NCI-H345 (cell line): Measurements from ENCODE around the gene POMGNT1.

Experiments
- DNase-seq: peaks from one replicate; lab custom pipeline; 2025; lab: John Stamatoyannopoulos, UW

The POMGNT1 gene

DNA sequence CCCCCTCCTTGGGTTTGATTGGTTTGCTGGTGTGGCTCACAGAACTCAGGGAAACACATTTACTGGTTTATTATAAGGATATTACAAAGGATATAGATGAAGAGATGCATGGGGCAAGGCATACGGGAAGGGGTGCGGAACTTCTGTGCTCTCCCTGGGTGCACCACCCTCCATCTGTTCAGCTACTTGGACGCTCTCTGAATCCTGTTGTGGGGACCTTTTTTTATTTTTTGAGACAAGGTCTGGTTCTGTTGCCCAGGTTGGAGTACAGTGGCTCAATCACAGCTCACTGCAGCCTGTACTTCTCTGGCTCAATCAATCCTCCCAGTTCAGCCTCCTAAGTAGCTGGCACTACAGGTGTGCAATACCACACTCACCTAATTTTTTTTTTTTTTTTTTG lies 12.3 kb upstream of the POMGNT1 start:
- DNase-seq = no peak

DNA sequence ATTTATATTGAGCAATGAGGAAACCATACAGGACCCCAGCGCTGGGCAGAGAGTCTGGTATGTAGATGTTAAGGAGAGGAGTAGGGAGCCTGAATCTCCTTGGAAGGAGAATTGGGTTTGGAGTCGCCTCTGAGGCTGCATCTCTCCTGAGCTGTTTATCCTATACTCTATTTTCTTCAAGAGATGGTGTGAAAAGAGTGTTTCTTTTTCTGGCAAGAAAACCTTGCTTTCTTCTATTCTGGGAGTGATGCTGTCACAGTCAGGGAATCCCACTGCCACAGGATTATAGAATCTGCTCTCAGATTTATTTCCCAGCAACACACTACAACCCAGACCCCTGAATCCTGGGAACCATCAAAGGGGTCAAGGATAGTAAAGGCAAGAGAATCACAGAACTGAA lies 8.2 kb upstream of the POMGNT1 start:
- no peak for DNase-seq

DNA sequence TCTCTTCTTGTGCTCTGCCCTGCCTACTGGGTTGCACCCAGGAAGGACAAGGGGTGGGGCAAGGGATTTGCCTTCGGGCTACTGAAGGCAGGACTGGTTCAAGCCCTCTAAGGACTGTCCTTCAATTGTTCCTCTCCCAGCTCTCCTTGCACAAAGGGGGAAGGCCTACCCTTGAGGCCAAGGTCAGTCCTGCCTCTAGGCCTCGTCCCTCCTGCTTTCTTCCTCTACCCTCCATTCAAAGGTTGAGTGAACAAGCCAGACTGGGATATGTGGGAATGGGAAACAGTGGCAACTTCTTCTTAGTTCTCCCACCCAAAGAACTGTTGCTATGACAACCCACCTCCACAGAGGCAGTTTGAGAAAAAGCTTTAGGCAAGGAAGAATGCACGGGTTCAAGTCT lies 7.6 kb upstream of the POMGNT1 start:
- DNase-seq = no peak

DNA sequence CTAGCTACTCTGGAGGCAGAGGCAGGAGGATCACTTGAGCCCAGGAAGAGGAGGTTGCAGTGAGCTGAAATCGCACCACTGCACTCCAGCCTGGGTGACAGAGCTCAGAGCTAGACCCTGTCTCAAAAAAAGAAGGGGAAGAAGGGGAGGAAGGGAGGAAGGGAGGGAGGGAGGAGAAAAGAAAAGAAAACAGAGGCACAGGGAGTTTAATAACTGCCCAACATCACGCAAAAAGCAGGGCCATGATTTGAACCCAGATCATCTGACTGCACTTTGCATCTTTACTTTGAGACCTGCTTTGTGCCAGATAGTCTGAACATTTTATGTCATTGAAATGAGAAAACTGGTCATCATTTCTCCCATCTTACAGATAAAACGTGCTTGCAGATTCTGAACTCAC lies 6.9 kb upstream of the POMGNT1 start:
- DNase-seq = no peak

DNA sequence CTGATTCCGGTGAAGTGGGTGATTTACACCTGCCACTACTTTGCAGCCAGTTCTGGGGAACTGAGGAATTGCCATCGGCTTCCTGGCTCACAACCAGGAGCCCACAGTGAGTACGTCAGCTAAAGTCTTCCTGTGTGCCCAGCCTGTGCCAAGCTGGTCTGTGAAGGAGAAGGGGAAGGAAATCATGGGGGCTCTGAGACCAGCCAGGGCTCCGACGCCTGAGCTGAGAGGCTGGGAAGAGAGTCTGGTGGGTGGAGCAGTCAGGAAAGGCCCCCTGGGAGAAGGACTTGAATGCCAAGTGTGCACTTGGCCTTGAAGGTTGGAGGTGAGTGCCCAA lies 6.1 kb upstream of the POMGNT1 start:
- peak; percentile 39 for DNase-seq

DNA sequence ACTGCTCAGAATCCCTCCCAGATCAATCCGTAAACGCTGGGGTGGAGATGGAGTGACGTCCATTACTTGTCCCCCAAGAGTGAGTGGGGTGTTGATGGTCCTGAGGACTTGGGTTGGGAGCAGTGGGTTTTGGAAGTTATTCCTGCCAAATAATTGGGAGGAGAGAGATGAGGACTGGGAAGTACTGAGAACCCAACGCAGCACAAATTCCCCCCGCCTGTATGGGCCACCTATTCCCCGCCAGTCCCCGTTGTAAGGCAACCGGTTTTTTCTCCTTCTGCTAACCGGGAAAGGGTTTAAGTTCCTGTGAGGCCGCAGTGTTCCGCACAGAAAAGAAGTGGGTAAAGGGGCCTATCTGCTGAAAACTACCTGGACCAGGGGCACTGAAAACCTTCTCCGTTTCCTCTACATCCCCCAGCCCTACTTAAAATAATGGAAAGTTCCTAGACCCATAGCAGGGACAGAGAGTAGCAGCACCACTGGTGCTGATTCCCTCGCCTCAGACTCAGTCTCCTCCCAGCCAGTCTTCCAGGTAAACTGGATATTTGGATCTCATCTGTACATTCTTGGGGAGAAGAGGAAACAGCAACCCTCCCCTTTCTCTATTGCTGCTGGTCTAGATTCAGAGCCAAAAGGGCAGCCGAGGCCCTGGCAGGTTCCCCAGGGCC lies 5.6 kb upstream of the POMGNT1 start:
- no peak for DNase-seq

DNA sequence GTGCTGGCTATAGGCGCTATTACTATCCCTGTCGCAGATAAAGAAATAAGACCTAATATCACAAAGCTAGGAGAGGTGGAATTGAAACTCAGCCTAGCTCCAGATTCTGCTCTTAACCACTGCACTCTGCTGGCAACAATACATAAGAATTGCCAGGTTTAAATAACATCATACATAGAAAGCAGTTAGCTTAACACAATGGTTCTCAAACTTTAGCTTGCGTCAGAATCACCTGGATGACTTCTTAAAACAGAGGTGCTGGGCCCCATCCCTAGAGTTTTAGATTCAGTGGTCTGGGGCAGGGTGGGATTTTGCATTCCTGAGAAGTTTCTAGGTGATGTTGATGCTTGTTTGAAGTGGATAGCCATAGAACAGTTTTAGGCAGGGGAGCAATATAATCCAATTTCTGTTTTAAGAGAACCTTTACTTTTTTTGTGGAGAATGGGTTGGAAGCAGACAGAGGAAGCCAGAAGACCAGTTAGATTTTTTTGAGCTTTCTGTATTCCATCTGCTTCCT lies 1.1 kb upstream of the POMGNT1 start:
- no peak for DNase-seq

DNA sequence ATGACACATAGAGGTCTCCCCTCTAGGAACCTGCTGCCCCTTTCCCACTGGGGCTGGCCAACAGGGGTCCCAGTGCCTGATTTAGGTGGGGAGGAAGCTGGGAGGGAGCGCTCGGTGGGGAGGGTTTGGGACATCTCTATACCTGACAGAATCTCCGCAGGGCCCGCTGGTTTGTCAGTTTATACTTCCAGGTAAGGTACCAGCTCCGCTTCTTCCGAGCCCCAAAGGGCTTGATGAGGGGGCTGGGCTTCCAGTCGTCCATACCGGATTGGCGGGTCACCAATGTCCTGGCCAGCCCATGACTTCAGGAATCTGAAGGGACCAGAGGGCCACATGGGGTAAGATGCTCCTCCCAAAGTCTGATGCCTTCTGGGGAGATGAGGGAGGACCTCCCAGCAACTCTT lies 672 bp downstream of the POMGNT1 start:
- DNase-seq = no peak

DNA sequence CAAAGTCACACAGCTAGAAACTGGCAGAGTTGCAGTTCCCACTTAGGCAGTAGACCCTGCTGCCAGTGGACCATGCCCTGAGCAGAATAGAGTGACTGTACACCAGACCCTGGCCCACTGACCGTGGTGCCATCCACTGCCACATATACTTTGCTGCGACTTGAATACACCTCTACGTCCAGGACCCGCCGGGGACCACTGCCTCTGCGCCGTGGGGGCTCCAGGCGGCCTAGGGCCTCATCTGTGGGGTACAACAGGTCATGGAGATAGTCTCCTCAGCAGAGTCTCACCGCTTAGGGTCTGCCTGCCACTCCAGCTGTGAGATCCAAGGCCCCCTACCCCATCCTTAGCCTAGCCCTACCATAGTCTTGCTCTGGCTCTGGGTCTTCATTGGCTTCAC lies 1.6 kb downstream of the POMGNT1 start:
- no peak for DNase-seq

DNA sequence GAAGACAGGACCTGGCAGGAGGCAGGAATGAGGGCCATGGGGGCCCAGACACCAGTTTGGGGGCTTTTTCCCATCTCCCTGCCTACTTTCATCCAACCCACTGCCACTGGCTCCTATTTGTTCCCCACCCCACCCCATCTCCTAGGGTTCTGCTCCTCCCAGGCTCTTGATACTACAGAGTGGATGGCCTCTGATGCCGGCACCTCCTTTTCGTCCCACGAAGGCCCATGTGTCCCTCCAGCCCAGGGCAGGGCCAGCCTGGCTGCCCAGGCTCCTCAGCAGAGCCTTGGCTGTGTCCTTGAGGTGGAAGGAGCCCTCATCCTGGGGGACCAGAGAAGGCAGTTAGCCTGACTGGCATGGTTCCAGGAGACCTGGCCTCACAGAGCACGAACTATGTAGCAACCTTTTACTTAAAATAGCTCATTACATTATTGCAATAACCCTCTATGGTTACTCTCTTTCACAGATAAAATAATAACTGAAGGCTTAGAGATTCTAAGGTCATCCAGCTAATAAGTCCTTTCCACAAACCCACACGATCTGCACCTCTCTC lies 3.5 kb downstream of the POMGNT1 start:
- DNase-seq = no peak

DNA sequence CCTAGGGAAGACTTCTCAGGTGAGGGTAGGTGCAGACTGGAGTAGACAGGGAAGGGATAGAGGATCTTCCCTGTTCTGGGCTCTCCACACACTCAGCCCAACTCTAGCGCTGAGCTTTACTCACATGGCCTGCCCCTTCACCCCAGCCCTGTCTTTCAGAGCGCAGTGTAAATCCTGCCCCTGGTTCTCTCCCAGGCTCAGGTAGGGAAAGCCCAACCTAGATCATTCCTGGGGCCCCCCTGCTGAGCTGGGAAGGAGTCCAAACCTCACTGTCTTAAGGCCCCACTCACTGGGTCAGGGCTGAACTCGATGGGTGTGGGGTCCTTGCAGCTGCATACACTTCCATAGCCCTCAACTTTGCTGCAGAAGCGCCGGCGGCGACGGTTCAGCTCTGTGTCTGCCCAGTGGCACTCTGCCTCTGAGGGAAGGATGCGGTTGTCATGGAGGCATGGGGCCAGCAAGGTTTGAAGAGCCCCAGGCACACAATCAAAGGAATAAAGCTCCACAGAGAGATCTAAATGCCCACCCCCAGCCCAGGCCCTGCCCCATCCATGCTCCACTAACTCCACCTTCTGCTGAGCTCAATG lies 4.2 kb downstream of the POMGNT1 start:
- no peak for DNase-seq

DNA sequence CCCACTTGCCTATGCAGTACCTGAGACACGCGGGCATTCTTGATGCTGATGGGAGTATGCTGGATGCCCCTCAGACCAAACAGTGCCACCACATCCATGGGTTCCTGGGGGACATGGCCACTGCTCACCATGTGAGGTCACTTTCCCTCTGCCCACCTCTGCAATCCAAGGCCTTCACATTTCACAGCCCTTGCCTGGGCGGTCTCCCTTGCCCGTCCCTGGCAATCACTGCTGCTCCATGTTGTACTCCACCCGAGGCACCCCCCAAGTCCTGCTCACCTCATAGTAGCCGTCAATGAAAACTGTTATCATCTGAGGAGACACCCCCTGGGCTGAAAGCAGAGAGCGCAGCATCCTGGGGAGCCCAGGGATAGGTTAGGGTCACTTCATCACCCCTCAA lies 4.9 kb downstream of the POMGNT1 start:
- DNase-seq = no peak

DNA sequence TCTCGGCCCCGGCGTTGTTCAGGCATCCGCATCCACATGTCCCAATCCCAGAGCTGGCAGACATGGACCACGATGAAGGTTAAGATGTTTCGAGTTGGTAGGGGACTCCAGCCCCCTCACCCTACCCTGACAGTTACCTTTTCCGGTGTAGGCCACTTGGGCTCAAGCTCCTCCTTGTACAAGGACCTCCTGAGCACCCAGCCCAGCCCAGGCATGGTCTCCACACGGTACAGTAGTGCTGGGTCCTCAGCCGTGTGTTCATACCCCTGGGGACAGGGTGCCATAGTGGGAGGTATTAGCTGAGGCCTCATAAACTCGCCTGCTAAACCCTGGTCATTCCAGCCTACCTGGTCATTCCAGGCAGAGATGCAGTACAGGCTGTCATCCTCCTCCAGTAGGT lies 6.1 kb downstream of the POMGNT1 start:
- DNase-seq = no peak

DNA sequence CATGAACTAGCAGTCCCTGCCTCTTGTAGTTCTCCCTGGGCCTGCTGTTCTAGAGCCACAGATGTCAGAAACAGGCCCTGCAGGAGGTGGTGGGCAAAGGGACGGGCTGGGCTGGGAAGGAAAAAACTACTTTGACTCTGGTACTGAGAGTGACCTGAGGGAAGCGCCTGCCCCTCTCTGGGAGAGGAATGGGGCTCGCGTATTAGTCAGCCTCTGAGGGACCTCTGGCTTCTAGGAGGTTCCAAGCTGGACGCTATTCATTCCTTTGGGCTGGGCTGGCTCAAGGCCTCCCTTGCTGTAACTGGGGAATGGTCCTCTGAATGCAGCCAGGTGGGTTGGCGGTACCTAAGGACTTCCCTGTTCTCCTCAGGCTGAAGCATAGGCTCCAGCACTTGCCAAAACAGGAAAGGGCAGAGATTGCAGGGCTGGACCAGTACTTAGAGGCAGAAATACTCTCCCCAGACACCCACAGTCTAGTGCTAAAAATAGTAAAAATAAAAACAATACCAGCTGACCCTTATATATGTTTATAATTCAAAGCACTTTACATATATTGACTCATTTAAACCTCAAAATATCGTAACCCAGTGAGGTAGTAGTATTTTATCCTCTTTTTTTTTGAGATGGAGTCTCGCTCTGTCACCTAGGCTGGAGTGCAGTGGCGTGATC lies 7.1 kb downstream of the POMGNT1 start:
- DNase-seq = no peak

DNA sequence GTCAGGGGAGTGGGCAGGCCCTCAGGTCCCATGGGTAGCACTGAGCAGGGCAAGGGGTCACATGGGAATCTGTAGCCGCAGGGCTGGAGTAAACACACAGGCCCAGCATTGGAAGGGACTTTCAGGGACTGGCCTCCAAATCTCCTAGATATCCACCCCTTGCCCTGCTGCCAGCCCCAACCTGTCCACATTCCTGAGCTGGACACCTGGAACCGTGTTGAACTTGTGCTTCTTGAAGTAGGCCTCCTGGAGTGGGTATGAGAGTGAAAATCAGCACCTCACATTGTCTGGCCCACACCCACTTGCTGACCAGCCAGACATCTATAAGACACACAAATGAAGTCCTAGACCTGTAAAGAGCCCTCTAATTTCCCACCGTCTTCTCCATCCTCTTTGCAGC lies 7.7 kb downstream of the POMGNT1 start:
- no peak for DNase-seq

DNA sequence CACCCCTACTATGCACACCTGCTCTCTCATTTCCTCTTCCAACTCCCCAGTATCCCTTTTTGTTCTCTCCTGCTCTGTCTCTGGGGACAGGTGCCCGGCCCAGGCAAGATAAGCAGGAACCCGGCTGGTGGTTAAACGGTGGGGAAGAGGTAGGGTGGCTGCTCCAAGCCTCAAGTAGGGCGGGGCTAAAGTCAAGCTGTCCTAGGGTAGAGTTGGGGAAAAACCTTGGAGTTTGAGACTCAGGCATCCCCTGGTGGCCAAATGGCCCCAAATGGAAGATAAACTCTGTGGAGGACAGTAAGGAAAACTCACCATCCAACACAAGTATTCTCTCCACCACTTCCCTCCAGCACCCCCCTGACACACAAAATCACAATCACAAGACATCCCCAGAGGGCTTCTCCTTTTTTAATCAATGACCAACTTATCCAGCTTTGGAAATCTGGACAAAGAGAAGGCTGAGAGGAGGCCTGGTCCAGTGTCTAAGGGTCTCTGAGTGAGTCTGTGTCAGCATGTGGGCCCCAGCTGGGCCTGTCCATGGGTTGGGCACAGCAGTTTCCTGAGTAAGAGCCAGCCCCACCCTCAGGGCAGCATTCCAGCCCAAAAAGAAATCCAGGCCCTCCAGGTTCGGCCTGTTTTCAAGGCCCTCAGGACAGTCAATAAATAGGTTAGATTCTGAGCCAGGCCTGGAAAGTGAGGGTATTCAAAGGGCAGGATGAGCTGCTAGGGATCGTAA lies 9.8 kb downstream of the POMGNT1 start:
- peak; percentile 46 for DNase-seq

DNA sequence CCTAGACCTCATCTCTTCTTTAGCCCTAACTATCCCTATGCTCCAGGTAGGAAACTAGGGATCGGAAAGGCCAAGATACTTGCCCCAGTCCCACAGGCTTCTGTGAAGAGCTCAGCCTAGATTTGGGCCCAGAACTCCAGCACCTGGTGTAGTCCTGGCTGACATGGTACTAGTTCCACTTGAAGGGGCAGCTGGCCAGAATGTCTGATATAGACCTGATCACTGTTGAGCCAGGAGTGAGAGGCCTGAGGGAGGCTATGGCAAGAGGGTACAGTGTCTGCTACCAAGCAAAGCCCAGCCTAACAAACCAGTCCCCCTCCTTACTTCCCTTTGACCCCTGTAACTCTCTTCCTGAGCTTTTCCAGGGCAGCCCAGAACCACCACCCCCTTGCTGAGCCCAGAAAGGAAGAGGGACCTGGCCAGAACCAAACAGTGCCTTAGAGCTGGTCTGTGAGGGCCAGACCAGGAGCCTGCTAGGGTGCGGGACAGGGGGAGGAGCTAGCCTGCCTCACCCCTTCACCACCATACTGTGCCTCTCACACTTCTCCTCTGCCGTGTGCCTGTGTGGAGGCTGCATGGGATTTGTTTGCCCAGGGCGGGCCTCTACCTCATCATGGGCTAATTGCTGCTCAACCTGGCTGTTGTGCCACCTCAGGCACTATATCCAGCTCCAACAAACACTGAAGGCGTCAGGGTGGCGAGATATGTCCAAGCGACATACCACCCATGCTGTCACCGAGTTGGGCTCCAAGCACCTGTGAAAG lies 10.9 kb downstream of the POMGNT1 start:
- DNase-seq = peak; percentile 69

DNA sequence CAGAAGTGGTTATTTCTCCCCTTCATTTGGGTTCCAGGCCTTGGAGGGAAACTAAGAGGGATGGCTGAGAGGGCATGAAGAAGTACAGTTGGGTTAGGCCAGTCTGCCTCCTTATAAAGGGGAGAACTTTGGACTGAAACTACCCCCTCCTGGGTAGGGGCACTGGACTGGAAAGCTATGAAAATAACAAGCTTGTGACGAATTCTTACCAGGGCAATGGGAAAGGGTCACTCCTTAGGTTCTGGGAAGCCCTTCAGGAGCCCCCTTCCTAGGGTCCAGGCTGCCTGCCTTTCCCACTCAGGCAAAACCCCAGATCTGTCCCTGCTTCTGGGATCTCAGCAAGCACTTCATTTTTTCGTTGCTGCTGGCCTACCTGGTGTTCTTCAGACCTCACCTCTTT lies 12.2 kb downstream of the POMGNT1 start:
- DNase-seq = no peak

DNA sequence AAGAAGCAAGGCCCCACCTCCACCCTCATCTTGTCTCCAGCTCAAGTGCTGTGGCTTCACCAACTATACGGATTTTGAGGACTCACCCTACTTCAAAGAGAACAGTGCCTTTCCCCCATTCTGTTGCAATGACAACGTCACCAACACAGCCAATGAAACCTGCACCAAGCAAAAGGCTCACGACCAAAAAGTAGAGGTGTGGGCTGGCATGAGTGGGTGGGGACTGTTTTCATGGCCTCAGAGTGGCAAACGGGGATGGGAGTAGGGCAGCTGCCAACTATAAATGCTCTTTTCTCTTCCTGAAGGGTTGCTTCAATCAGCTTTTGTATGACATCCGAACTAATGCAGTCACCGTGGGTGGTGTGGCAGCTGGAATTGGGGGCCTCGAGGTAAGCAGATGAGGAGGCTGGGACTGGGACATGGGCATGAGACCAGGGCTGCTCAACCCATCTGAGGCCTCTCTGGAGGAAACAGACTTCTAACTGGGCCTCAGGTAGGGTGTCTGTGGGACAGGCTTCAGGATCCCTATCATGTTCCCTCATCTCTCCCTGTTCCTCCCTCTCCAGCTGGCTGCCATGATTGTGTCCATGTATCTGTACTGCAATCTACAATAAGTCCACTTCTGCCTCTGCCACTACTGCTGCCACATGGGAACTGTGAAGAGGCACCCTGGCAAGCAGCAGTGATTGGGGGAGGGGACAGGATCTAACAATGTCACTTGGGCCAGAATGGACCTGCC lies 13.1 kb downstream of the POMGNT1 start:
- no peak for DNase-seq

DNA sequence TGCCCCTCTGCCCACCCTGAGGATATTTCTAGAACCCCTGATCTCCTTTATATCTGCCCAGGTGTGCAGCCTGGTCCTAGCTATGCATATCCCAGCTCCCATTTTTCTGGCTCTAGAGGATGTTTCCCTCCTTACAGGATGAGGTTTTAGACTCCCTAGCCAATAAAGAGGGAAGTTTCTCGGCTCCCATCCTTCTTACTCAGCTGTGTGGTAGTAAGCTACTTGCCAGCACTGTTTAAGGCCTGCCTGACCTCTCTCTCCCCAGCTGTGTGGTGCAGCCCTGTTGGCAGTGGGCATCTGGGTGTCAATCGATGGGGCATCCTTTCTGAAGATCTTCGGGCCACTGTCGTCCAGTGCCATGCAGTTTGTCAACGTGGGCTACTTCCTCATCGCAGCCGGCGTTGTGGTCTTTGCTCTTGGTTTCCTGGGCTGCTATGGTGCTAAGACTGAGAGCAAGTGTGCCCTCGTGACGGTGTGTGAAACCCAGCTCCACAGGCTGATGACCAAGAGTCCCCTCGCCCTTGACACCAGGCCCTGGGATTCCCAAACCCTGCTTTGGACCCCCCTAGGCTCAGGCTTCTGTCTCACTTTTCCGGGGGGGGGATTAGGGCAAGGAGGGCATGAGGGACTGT lies 14.2 kb downstream of the POMGNT1 start:
- DNase-seq = no peak
